Left ventricle myocardium inferior (tissue), 1 donor: ENCODE data around the gene SPANXB1. TPM values are rescaled to one million over a fixed set of nuclear protein-coding genes. Genes with fewer than 3 reads are reported as not detected.
"Not testable (repeated sequence)": the region's sequence is repeated elsewhere in the genome, so short reads cannot be mapped to it uniquely, and the experiment has no call there.

Experiments used
- DNase-seq: peaks from one replicate; pipeline ENCODE4 v3.0.0-alpha.2; 2020
- H3K27ac ChIP-seq: fragments of 200-600 bp; replicated peaks from 2 replicates; pipeline ENCODE4 v1.8.0; 2021
- H3K27me3 ChIP-seq: fragments of 200-600 bp; 2 replicates; pipeline ENCODE4 v1.8.0; 2021; ENCODE audit warnings: low read depth
- H3K36me3 ChIP-seq: fragments of 200-600 bp; 2 replicates; pipeline ENCODE4 v1.8.0; 2021
- H3K4me1 ChIP-seq: fragments of 200-600 bp; 2 replicates; pipeline ENCODE4 v1.8.0; 2021
- H3K4me3 ChIP-seq: fragments of 200-600 bp; 2 replicates; pipeline ENCODE4 v1.8.0; 2021; ENCODE audit warnings: mild to moderate bottlenecking, moderate library complexity
- H3K9me3 ChIP-seq: fragments of 200-600 bp; replicated peaks from 2 replicates; pipeline ENCODE4 v1.8.0; 2021
- intact Hi-C: fragments of 100-400 bp; cut with micrococcal nuclease; formaldehyde crosslinking; loops from one replicate; pipeline ENCODE4 v1.11.0; 2022
- total RNA-seq: library from RNA; stranded (reverse); fragmentation: NEBNext Ultra II Directional; extraction: Animal tissue kit (Norgen Biotek cat#: 25700); gene quantifications from one replicate; pipeline ENCODE4 v1.2.1, GENCODE V29; 2021
- donor health status: DM: no; HTN: yes; CAD: no; lungs with severe emphysema.

Gene SPANXB1
- total RNA-seq, 1 donor from 2014 or later, result not detected

DNA sequence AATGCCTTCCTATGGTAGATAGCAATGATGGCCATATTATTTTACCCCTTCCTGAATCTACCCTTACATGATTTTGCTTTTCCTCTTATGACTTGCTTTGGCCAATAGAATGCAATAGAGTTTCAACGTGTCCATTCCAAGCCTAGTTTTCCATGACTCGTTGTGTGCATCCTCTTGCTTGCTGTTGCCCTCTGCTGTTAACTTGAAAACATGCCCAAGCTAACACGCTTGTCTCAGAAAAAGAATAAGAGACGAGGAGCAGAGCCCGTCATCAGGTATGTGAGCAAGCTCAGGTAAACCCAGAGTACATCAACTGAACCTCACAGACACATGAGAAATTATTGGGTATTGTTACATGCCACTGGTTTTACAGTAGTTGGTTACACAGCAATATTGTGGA lies 49.7 kb downstream of the SPANXB1 start:
- H3K27ac ChIP-seq, H3K36me3 ChIP-seq, H3K9me3 ChIP-seq, H3K27me3 ChIP-seq, DNase-seq, intact Hi-C loops, H3K4me3 ChIP-seq, H3K4me1 ChIP-seq: not testable (repeated sequence)

Other genes with a start within 250 kb of the SPANXB1 start
- gene LDOC1, start 174.5 kb downstream of the SPANXB1 start, total RNA-seq, result 2.9 TPM
- not detected for gene SPANXC, start 239.9 kb downstream of the SPANXB1 start, total RNA-seq